Measurements from ENCODE around the gene INSR. TPM values are rescaled to one million over a fixed set of nuclear protein-coding genes. Genes with fewer than 3 reads are reported as not detected.
A peak's percentile ranks its signal among the peaks of the same experiment; 100 is the strongest.

Gene INSR
- polyA plus RNA-seq, 2 of the 4 experiments (the other 2 are of a cell fraction): 1.8 to 3.3 TPM

GRCh38 chr19:7078008-7078407 is 216.2 kb downstream of the INSR start:
- no peak overlapping the region for H3K4me3 ChIP-seq
- no peak overlapping the region for H3K4me2 ChIP-seq
- peak in 1 of 2 experiments; percentile 33 for DNase-seq (ENCODE audit: low read depth in 1 of 2, low spot score in 1 of 2)
- POLR2A ChIA-PET: no interaction called here
- H3K4me1 ChIP-seq: no peaks in the 10 kb centered on the region
- H3K9me3 ChIP-seq: peaks cover 83% of the 10 kb centered on the region
- WGBS (ENCODE audit: missing lambda C conversion rate): 92% methylated on average over 2 of the region's 2 CpGs
- no peak overlapping the region for H3K27ac ChIP-seq
- TF ChIP-seq ZSCAN20 (CRISPR knock-in tag; IDR thresholded peaks at IDR 0.05) (no peak), FOSL2 (IDR thresholded peaks at IDR 0.05) (no peak), FOSL2 (CRISPR knock-in tag; IDR thresholded peaks at IDR 0.05) (0 out of 2 replicates have a peak, but pooled peaks have one; percentile 22)
- CTCF ChIA-PET: no interaction called here
- FAIRE-seq: no peak
- ATAC-seq: no peak

GRCh38 chr19:7076151-7076550 is 218.1 kb downstream of the INSR start:
- FAIRE-seq (no peak), ATAC-seq (no peak), DNase-seq (ENCODE audit: low read depth in 1 of 2, low spot score in 1 of 2) (no peak)
- ChIA-PET CTCF (no interaction called here), POLR2A (no interaction called here)
- Histone ChIP-seq H3K4me3 (no peak overlapping the region), H3K4me2 (no peak overlapping the region), H3K9me3 (peaks cover 78% of the 10 kb centered on the region), H3K27ac (no peak overlapping the region), H3K4me1 (no peaks in the 10 kb centered on the region)
- 96% methylated on average over 5 of the region's 6 CpGs for WGBS (ENCODE audit: missing lambda C conversion rate)
- no peak for TF ChIP-seq ZFP36 (IDR thresholded peaks at IDR 0.05; ENCODE audit: borderline replicate concordance, partially characterized antibody)
- TF ChIP-seq HEYL (CRISPR knock-in tag; IDR thresholded peaks at IDR 0.05): no peak
- no peak for TF ChIP-seq HOXA7 (CRISPR knock-in tag; IDR thresholded peaks at IDR 0.05)
- no peak for TF ChIP-seq SREBF2 (IDR thresholded peaks at IDR 0.05)
- TF ChIP-seq NR3C1 (IDR thresholded peaks at IDR 0.05): no peak
- no peak for TF ChIP-seq CBX8 (IDR thresholded peaks at IDR 0.05)
- TF ChIP-seq CHD2 (IDR thresholded peaks at IDR 0.05; ENCODE audit: low read length, partially characterized antibody): no peak
- TF ChIP-seq POLR2AphosphoS2 (conservative IDR thresholded peaks at IDR 0.05; ENCODE audit: low read length): no peak
- TF ChIP-seq HOXB5 (CRISPR knock-in tag; IDR thresholded peaks at IDR 0.05): no peak
- TF ChIP-seq FOSB (CRISPR knock-in tag; IDR thresholded peaks at IDR 0.05): no peak
- TF ChIP-seq ZNF302 (CRISPR knock-in tag; IDR thresholded peaks at IDR 0.05): no peak
- TF ChIP-seq JUNB (IDR thresholded peaks at IDR 0.05): no peak
- TF ChIP-seq ZC3H11A (IDR thresholded peaks at IDR 0.05): no peak
- TF ChIP-seq NFE2L2 (conservative IDR thresholded peaks at IDR 0.05; ENCODE audit: low read length): no peak
- TF ChIP-seq RNF2 (IDR thresholded peaks at IDR 0.05; ENCODE audit: borderline replicate concordance, low read depth): no peak
- no peak for TF ChIP-seq MAZ (IDR thresholded peaks at IDR 0.05; ENCODE audit: borderline replicate concordance, low read depth, low read length)

GRCh38 chr19:7074705-7075282 is 219.4 kb downstream of the INSR start:
- WGBS (ENCODE audit: missing lambda C conversion rate): 98% methylated on average over 18 of the region's 29 CpGs
- Histone ChIP-seq H3K4me3 (no peak overlapping the region), H3K9me3 (peaks cover 70% of the 10 kb centered on the region), H3K4me1 (no peaks in the 10 kb centered on the region), H3K27ac (no peak overlapping the region), H3K4me2 (no peak overlapping the region)
- ATAC-seq (no peak), DNase-seq (ENCODE audit: low read depth in 1 of 2, low spot score in 1 of 2) (no peak), FAIRE-seq (no peak)
- POLR2A ChIA-PET: no interaction called here
- CTCF ChIA-PET: interaction anchor here (1.2 kb wide), 2 partner anchors 27 to 306 kb away, joined by 3 to 4 read pairs; no protein-coding TSS in a partner anchor
- TF ChIP-seq CBX2 (IDR thresholded peaks at IDR 0.05; ENCODE audit: borderline replicate concordance, low read depth) (no peak), MAZ (IDR thresholded peaks at IDR 0.05; ENCODE audit: borderline replicate concordance, low read depth, low read length) (no peak), CHD4 (IDR thresholded peaks at IDR 0.05; ENCODE audit: borderline replicate concordance) (no peak), NPAS2 (CRISPR knock-in tag; IDR thresholded peaks at IDR 0.05; ENCODE audit: borderline replicate concordance) (no peak), BCL3 (IDR thresholded peaks at IDR 0.05) (no peak), CBX8 (IDR thresholded peaks at IDR 0.05) (no peak), MYC (IDR thresholded peaks at IDR 0.05; ENCODE audit: borderline replicate concordance, low read length) (no peak), ZC3H11A (IDR thresholded peaks at IDR 0.05) (no peak), HES2 (IDR thresholded peaks at IDR 0.05) (no peak), ATOH8 (CRISPR knock-in tag; IDR thresholded peaks at IDR 0.05; ENCODE audit: low read depth) (no peak), BHLHE40 (IDR thresholded peaks at IDR 0.05; ENCODE audit: low read depth, low read length) (no peak), EP300 (IDR thresholded peaks at IDR 0.05) (no peak), FOSB (CRISPR knock-in tag; IDR thresholded peaks at IDR 0.05) (no peak), E2F6 (IDR thresholded peaks at IDR 0.05; ENCODE audit: borderline replicate concordance, low read depth) (no peak), ZFP36 (IDR thresholded peaks at IDR 0.05; ENCODE audit: borderline replicate concordance, partially characterized antibody) (no peak), ZNF302 (CRISPR knock-in tag; IDR thresholded peaks at IDR 0.05) (no peak), POLR2AphosphoS2 (conservative IDR thresholded peaks at IDR 0.05; ENCODE audit: low read length) (no peak)

Measured in A549 (cell line).